CD14-positive monocyte (primary cell): ENCODE measurements around the gene DIPK1C. TPM values are rescaled to one million over a fixed set of nuclear protein-coding genes. Genes with fewer than 3 reads are reported as not detected.
A peak's percentile ranks its signal among the peaks of the same experiment; 100 is the strongest.

Source experiments
- DNase-seq, 3 donors: peaks; one replicate each; pipeline ENCODE4 v3.0.0-alpha.2; 2011 to 2022
- H2AFZ ChIP-seq: 2 replicates; pipeline ENCODE4 v1.6.0; 2012; ENCODE audit warnings: mild to moderate bottlenecking, low read depth, low read length, inconsistent platforms; ENCODE audit not compliant: insufficient read depth, poor library complexity, severe bottlenecking
- H3K27ac ChIP-seq, 2 donors: 1 replicate in 1 of 2; 2 replicates in 1 of 2; pipeline ENCODE4 v1.5.1; 2012 to 2013; ENCODE audit warnings: low read length in 2 of 2, control low read depth in 1 of 2, inconsistent platforms in 1 of 2, low read depth in 1 of 2, mild to moderate bottlenecking in 1 of 2
- H3K27me3 ChIP-seq, 2 donors: one replicate each; pipeline versions ENCODE4 v1.6.0 to v1.6.1; 2011 to 2013; ENCODE audit warnings: low read length in 2 of 2; ENCODE audit not compliant: control insufficient read depth in 2 of 2, insufficient read depth in 2 of 2
- H3K36me3 ChIP-seq, 2 donors: replicated peaks in 1 of 2; 1 replicate in 1 of 2; 2 replicates in 1 of 2; pipeline versions ENCODE4 v1.5.1 to v1.6.1; 2012 to 2013; ENCODE audit warnings: low read length in 2 of 2, control low read depth in 1 of 2, inconsistent platforms in 1 of 2, mild to moderate bottlenecking in 1 of 2; ENCODE audit not compliant: insufficient read depth in 2 of 2, control insufficient read depth in 1 of 2
- H3K4me1 ChIP-seq, 2 donors: 1 replicate in 1 of 2; 2 replicates in 1 of 2; pipeline versions ENCODE4 v1.5.1 to v1.6.1; 2012 to 2013; ENCODE audit warnings: low read length in 2 of 2, control low read depth in 1 of 2, inconsistent platforms in 1 of 2, mild to moderate bottlenecking in 1 of 2, moderate library complexity in 1 of 2; ENCODE audit not compliant: insufficient read depth in 2 of 2, control insufficient read depth in 1 of 2
- H3K4me2 ChIP-seq: replicated peaks from 2 replicates; pipeline ENCODE3; 2012; ENCODE audit warnings: low read length, moderate library complexity, mild to moderate bottlenecking; ENCODE audit not compliant: poor library complexity, severe bottlenecking; ENCODE audit errors: extremely low read depth
- H3K4me3 ChIP-seq, 3 experiments: fragments of 200-600 bp in 1 of 3; sonication (generic) in 1 of 3; replicated peaks in 1 of 3; 1 replicate in 2 of 3; 2 replicates in 1 of 3; pipeline ENCODE4 v1.5.1; 2011 to 2013; ENCODE audit warnings: low read length in 3 of 3, mild to moderate bottlenecking in 3 of 3, control low read depth in 2 of 3, low read depth in 2 of 3, inconsistent platforms in 1 of 3, moderate library complexity in 1 of 3
- H3K79me2 ChIP-seq: 2 replicates; pipeline ENCODE4 v1.6.0; 2012; ENCODE audit warnings: mild to moderate bottlenecking, control low read depth, inconsistent platforms, low read length, moderate library complexity; ENCODE audit not compliant: insufficient read depth
- H3K9ac ChIP-seq: 2 replicates; pipeline ENCODE4 v1.6.0; 2017; ENCODE audit warnings: low read length, mild to moderate bottlenecking; ENCODE audit not compliant: insufficient read depth, poor library complexity, severe bottlenecking
- H3K9me3 ChIP-seq, 2 donors: replicated peaks in 1 of 2; 1 replicate in 1 of 2; 2 replicates in 1 of 2; pipeline versions ENCODE4 v1.5.1 to v1.6.1; 2012 to 2013; ENCODE audit warnings: low read length in 2 of 2, control low read depth in 1 of 2; ENCODE audit not compliant: control insufficient read depth in 1 of 2, insufficient read depth in 1 of 2
- H4K20me1 ChIP-seq: 2 replicates; pipeline ENCODE4 v1.6.0; 2012; ENCODE audit warnings: mild to moderate bottlenecking, low read length, control low read depth, moderate library complexity; ENCODE audit not compliant: insufficient read depth
- H3K27ac Mint-ChIP-seq, 7 donors: one replicate each; pipeline ENCODE4 v1.8.0; 2020; ENCODE audit warnings: mild to moderate bottlenecking in 7 of 7, mixed read lengths in 7 of 7, moderate library complexity in 6 of 7, inconsistent platforms in 2 of 7
- H3K27me3 Mint-ChIP-seq, 3 donors: one replicate each; pipeline ENCODE4 v1.8.0; 2021 to 2022; ENCODE audit warnings: low read depth in 3 of 3, mild to moderate bottlenecking in 3 of 3, mixed read lengths in 3 of 3, moderate library complexity in 3 of 3, inconsistent platforms in 1 of 3
- H3K36me3 Mint-ChIP-seq, 2 donors: one replicate each; pipeline ENCODE4 v1.8.0; 2020; ENCODE audit warnings: mixed read lengths in 2 of 2, inconsistent platforms in 1 of 2, mild to moderate bottlenecking in 1 of 2
- H3K4me1 Mint-ChIP-seq: one replicate; pipeline ENCODE4 v1.8.0; 2020; ENCODE audit warnings: mild to moderate bottlenecking, mixed read lengths
- H3K4me3 Mint-ChIP-seq, 2 donors: one replicate each; pipeline ENCODE4 v1.8.0; 2020; ENCODE audit warnings: mild to moderate bottlenecking in 2 of 2, mixed read lengths in 2 of 2, moderate library complexity in 1 of 2
- H3K9me3 Mint-ChIP-seq, 7 donors: one replicate each; pipeline ENCODE4 v1.8.0; 2020 to 2022; ENCODE audit warnings: mixed read lengths in 7 of 7, mild to moderate bottlenecking in 6 of 7, moderate library complexity in 6 of 7, inconsistent platforms in 2 of 7
- WGBS: methylation state at CpG from one replicate; pipeline ENCODE4 v1.1.5; 2013; ENCODE audit warnings: missing lambda C conversion rate; ENCODE audit not compliant: insufficient coverage; 5-methylcytosine and 5-hydroxymethylcytosine counted together
- intact Hi-C, 2 donors: fragments of 100-400 bp; cut with micrococcal nuclease; formaldehyde crosslinking; loops; one replicate each; pipeline versions ENCODE4 v1.15.0 to v1.15.1; 2023
- polyA plus RNA-seq, 3 donors: library from polyadenylated mRNA; depleted of rRNA in 1 of 3; unstranded in 2 of 3; stranded (reverse) in 1 of 3; fragments of 300-500 nt in 2 of 3; fragments of >200 nt in 1 of 3; fragmentation: Illumina TruSeq in 2 of 3; gene quantifications; 1 replicate in 2 of 3; 2 replicates in 1 of 3; pipeline ENCODE4 v1.2.3, GENCODE V29; 2012 to 2021
- TF ChIP-seq, protein P1 (sequence below): fragments of 200-600 bp; IDR thresholded peaks from one replicate; pipeline ENCODE4 v1.8.0; 2022; ENCODE audit warnings: antibody characterized with exemption, mild to moderate bottlenecking

DIPK1C gene
- polyA plus RNA-seq, 3 donors = not detected

GRCh38 chr18:74438091-74438490 lies 19.0 kb downstream of the DIPK1C start:
- H3K4me3 Mint-ChIP-seq = no peak overlapping the region
- H3K4me3 ChIP-seq = no peak overlapping the region
- intact Hi-C loops = no loop called here
- no CpG with 5 or more reads among the region's 6 CpGs for WGBS
- H3K4me2 ChIP-seq = no peak overlapping the region
- H3K9me3 Mint-ChIP-seq = peaks cover 0 to 8% (median 0%) of the 10 kb centered on the region in 7 donors
- H3K27ac Mint-ChIP-seq = peak overlapping the region in 1 of 7 donors; percentile 31
- no peaks in the 10 kb centered on the region for H4K20me1 ChIP-seq
- H2AFZ ChIP-seq = no peak overlapping the region
- H3K27ac ChIP-seq = no peak overlapping the region
- peaks cover 3 to 7% (median 4%) of the 10 kb centered on the region in 3 donors for H3K27me3 Mint-ChIP-seq
- H3K36me3 Mint-ChIP-seq = no peaks in the 10 kb centered on the region
- H3K4me1 ChIP-seq = peaks cover 4 to 8% of the 10 kb centered on the region in 2 donors
- no peaks in the 10 kb centered on the region for H3K79me2 ChIP-seq
- H3K36me3 ChIP-seq = no peaks in the 10 kb centered on the region
- H3K27me3 ChIP-seq = no peaks in the 10 kb centered on the region
- H3K9me3 ChIP-seq = no peaks in the 10 kb centered on the region
- H3K9ac ChIP-seq = no peak overlapping the region
- DNase-seq = peak; percentile 15 to 32 (median 22)
- peaks cover 11% of the 10 kb centered on the region for H3K4me1 Mint-ChIP-seq
- TF ChIP-seq, protein P1, sequence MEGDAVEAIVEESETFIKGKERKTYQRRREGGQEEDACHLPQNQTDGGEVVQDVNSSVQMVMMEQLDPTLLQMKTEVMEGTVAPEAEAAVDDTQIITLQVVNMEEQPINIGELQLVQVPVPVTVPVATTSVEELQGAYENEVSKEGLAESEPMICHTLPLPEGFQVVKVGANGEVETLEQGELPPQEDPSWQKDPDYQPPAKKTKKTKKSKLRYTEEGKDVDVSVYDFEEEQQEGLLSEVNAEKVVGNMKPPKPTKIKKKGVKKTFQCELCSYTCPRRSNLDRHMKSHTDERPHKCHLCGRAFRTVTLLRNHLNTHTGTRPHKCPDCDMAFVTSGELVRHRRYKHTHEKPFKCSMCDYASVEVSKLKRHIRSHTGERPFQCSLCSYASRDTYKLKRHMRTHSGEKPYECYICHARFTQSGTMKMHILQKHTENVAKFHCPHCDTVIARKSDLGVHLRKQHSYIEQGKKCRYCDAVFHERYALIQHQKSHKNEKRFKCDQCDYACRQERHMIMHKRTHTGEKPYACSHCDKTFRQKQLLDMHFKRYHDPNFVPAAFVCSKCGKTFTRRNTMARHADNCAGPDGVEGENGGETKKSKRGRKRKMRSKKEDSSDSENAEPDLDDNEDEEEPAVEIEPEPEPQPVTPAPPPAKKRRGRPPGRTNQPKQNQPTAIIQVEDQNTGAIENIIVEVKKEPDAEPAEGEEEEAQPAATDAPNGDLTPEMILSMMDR = no peak

- H3K4me3 Mint-ChIP-seq = no peak overlapping the region
- H4K20me1 ChIP-seq = no peaks in the 10 kb centered on the region
- peaks cover 3 to 9% (median 7%) of the 10 kb centered on the region in 3 donors for H3K27me3 Mint-ChIP-seq
- H2AFZ ChIP-seq = no peak overlapping the region
- H3K36me3 ChIP-seq = no peaks in the 10 kb centered on the region
- peaks cover 4 to 8% of the 10 kb centered on the region in 2 donors for H3K4me1 ChIP-seq
- DNase-seq = no peak
- TF ChIP-seq, protein P1 = no peak
- H3K9ac ChIP-seq = no peak overlapping the region
- intact Hi-C loops = no loop called here
- H3K27ac Mint-ChIP-seq = peak overlapping the region in 1 of 7 donors; percentile 10
- H3K4me3 ChIP-seq = no peak overlapping the region
- no peak overlapping the region for H3K4me2 ChIP-seq
- H3K9me3 ChIP-seq = no peaks in the 10 kb centered on the region
- H3K36me3 Mint-ChIP-seq = no peaks in the 10 kb centered on the region
- H3K4me1 Mint-ChIP-seq = peaks cover 11% of the 10 kb centered on the region
- no peak overlapping the region for H3K27ac ChIP-seq
- H3K79me2 ChIP-seq = no peaks in the 10 kb centered on the region
- no peaks in the 10 kb centered on the region for H3K27me3 ChIP-seq
- 94% methylated on average over 9 of the region's 14 CpGs for WGBS
- H3K9me3 Mint-ChIP-seq = peaks cover 0 to 6% (median 0%) of the 10 kb centered on the region in 7 donors
These were observed 20.8 kb downstream of the DIPK1C start for GRCh38 chr18:74436158-74436769.
